Measurements from ENCODE around the gene PSMF1. TPM values are rescaled to one million over a fixed set of nuclear protein-coding genes. Genes with fewer than 3 reads are reported as not detected.

PSMF1 gene
- total RNA-seq, 1 donor from 2014 or later: 133 TPM

GRCh38 chr20:1199212-1199873, 80.9 kb downstream of the PSMF1 start:
- intact Hi-C loops (cut with DNase I): no loop called here
- Histone ChIP-seq H3K4me1 (peaks cover 9% of the 10 kb centered on the region), H3K9me3 (no peaks in the 10 kb centered on the region), H3K27me3 (no peaks in the 10 kb centered on the region), H3K36me3 (no peaks in the 10 kb centered on the region), H3K4me3 (no peak overlapping the region), H3K27ac (peak overlapping the region; percentile 78)
- no peak for DNase-seq
- no peak for ATAC-seq
- no peak for TF ChIP-seq CTCF (IDR thresholded peaks at IDR 0.05)

- Histone ChIP-seq H3K27me3 (no peaks in the 10 kb centered on the region), H3K27ac (peak overlapping the region; percentile 78), H3K4me1 (peaks cover 9% of the 10 kb centered on the region), H3K36me3 (no peaks in the 10 kb centered on the region), H3K9me3 (no peaks in the 10 kb centered on the region), H3K4me3 (no peak overlapping the region)
- TF ChIP-seq CTCF (IDR thresholded peaks at IDR 0.05): no peak
- no peak for DNase-seq
- ATAC-seq: no peak
- intact Hi-C loops (cut with DNase I): no loop called here
Observed at GRCh38 chr20:1199964-1200363, 81.6 kb downstream of the PSMF1 start.

- intact Hi-C loops (cut with DNase I): no loop called here
- Histone ChIP-seq H3K36me3 (no peaks in the 10 kb centered on the region), H3K27ac (peak within 1 kb of the TSS; percentile 70), H3K4me1 (peaks cover 13% of the 10 kb centered on the region), H3K9me3 (no peaks in the 10 kb centered on the region), H3K4me3 (no peak within 1 kb of the TSS), H3K27me3 (no peaks in the 10 kb centered on the region)
- no peak for TF ChIP-seq CTCF (IDR thresholded peaks at IDR 0.05)
- ATAC-seq: no peak
- no peak for DNase-seq
Observed at GRCh38 chr20:1202762-1203504, 84.5 kb downstream of the PSMF1 start, which contains the start of gene C20orf202. TSS of gene C20orf202 (plus strand) at chr20:1203454. CDS start at chr20:1203586, 132 bp downstream.

- H3K4me3 ChIP-seq: no peak overlapping the region
- ATAC-seq (no peak), DNase-seq (no peak)
- TF ChIP-seq CTCF (IDR thresholded peaks at IDR 0.05): no peak
- no peaks in the 10 kb centered on the region for H3K27me3 ChIP-seq
- H3K9me3 ChIP-seq: no peaks in the 10 kb centered on the region
- H3K36me3 ChIP-seq: no peaks in the 10 kb centered on the region
- peaks cover 13% of the 10 kb centered on the region for H3K4me1 ChIP-seq
- peak overlapping the region; percentile 70 for H3K27ac ChIP-seq
- intact Hi-C loops (cut with DNase I): no loop called here
Observed at GRCh38 chr20:1203630-1204029, 85.2 kb downstream of the PSMF1 start.

- DNase-seq (no peak), ATAC-seq (peak; percentile 93)
- H3K36me3 ChIP-seq: no peaks in the 10 kb centered on the region
- H3K27ac ChIP-seq: peak overlapping the region; percentile 70
- H3K27me3 ChIP-seq: no peaks in the 10 kb centered on the region
- no peaks in the 10 kb centered on the region for H3K9me3 ChIP-seq
- peaks cover 13% of the 10 kb centered on the region for H3K4me1 ChIP-seq
- intact Hi-C loops (cut with DNase I): no loop called here
- no peak for TF ChIP-seq CTCF (IDR thresholded peaks at IDR 0.05)
- H3K4me3 ChIP-seq: no peak overlapping the region
Observed at GRCh38 chr20:1204113-1204512, 85.7 kb downstream of the PSMF1 start.

Data from upper lobe of right lung (tissue), 1 donor.